Colon (tissue), 2 donors: ENCODE results near the gene HSH2D.

Experiments
- FAIRE-seq: peaks from 2 replicates; lab custom pipeline; 2012; peaks lifted over from hg19 to GRCh38; lab: Jason Lieb, UNC
- donor health status: control.
- donor health status: control.

Gene HSH2D

GRCh38 chr19:16197622-16198369 lies 54.3 kb downstream of the HSH2D start, which contains the start of gene AP1M1:
AP1M1 (plus strand) TSS chr19:16197911; CDS start chr19:16198027, 116 bp downstream.
- no peak for FAIRE-seq

- FAIRE-seq = no peak
Measured at GRCh38 chr19:16198370-16198651, 54.8 kb downstream of the HSH2D start.

GRCh38 chr19:16199275-16199932 lies 55.9 kb downstream of the HSH2D start:
- FAIRE-seq = no peak

DNA sequence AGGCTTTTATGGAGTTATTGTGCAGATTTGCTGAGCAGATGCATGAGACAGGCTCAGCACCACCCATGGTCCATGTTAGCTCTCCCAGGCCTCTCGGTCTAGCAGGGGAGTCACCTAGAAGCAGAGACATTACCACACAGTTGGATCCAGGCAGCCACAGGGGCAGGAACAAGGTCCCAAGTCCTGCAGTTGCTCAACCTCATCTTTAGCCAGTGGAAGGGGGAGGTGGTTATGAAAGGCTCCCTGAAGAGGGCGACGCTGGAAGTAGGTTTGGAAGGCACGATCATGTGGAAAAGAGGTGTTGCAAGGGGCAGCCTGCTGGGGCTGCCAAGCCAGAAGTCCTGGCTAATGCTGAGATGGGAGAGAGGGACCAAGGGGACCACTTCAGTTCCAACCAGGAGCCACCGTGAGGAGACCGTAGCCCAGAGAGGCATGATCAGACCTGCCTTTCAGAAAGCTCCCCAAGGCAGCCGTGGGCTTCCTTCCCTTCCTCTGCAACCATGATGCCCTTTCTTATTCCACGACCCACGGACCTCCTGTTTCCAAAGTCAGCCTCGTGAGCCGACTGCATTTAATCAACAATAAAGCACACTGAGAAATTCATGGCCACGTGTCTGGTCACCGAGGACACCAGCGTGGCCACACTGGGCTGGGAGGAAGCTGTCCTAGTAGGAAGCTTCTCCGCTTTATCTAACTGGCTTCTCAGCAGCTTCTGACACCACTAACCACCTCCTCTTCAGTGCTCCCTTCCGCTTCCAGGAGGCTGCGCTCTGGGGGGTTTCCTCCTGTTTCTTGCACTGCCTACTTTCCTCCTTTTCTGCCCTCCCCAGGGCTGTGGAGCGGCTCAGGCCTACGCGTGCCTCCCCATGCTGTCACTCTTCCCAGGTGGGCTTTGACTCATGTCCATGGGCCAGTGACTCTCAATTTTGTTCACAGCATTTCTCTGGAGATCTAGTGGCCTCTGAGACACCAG lies 56.8 kb downstream of the HSH2D start:
- FAIRE-seq = no peak

DNA sequence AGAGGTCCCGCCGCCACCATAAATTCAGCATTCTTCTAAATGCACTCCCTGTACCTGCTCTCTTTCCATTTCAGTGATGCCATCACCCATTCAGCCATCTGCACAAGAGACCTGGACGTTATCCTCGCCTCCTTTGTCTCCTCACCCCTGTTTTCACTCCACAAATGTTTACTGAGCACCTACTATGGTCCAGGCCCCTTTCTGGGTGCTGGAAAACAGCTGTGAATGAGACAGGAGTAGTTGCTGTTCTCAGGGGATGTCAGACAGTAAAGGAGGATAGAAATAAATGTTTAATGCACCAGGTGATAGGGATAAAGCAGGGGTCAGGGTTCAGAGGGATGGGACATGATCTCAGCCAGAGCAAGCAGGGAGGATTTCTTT lies 57.5 kb downstream of the HSH2D start:
- no peak for FAIRE-seq

DNA sequence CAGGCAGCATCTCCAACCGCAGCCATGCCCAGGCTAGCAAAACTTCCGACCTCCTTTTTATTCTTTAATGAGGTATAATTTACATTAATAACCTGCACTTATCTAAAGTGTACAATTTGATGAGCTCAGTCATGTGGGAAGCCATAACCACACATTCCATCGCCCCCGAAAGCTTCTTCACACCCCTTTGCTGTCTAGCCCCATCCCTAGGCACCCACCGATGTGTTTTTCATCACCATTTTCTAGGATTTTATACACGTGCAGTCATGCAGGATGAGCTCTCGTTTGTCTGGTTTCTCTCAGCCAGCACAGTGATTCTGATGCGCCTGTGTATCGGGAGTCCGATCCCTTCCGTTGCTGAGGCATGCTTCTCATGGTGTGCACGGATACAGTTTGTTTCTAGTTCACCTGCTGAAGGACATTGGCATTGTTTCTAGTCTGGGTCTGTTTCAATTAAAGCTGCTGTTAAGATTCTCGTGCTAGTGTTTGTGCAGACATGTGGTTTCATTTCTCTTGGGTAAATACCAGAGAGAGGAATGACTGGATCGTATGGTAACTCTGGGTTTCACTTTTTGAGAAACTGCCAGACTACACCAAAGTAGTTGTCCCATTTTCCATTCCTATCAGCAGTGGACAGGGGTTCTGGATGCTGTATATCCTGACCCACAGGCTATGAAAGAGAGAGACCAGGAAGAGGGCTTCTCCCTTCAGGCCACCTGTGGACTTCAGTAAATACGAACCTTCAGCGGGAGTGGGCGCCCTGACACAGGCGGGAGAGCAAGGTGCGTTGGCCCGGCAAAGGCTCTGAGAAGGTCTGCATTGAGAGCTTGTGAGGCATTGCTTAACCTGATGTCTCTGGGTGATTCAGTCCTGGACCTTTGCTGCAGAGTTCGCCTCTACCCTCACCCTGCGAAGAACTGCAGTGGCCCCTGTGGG lies 59.1 kb downstream of the HSH2D start:
- FAIRE-seq = no peak

- FAIRE-seq = no peak
Measured at GRCh38 chr19:16203256-16204004, 59.9 kb downstream of the HSH2D start.

DNA sequence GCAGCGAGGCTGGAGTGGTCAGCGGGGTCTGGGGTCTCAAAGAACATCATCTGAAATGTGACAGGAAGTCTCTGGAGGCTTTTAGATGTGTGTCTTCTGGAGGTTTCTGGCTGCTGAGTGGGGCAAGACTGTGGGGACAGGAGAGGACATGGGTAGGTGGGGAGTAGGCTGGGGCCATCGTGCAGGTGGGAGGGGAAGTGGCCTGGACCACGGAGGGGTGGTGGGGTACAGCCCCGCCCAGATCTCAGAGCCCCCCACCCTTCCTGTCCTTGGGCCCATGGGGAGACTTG lies 60.5 kb downstream of the HSH2D start:
- FAIRE-seq = no peak

DNA sequence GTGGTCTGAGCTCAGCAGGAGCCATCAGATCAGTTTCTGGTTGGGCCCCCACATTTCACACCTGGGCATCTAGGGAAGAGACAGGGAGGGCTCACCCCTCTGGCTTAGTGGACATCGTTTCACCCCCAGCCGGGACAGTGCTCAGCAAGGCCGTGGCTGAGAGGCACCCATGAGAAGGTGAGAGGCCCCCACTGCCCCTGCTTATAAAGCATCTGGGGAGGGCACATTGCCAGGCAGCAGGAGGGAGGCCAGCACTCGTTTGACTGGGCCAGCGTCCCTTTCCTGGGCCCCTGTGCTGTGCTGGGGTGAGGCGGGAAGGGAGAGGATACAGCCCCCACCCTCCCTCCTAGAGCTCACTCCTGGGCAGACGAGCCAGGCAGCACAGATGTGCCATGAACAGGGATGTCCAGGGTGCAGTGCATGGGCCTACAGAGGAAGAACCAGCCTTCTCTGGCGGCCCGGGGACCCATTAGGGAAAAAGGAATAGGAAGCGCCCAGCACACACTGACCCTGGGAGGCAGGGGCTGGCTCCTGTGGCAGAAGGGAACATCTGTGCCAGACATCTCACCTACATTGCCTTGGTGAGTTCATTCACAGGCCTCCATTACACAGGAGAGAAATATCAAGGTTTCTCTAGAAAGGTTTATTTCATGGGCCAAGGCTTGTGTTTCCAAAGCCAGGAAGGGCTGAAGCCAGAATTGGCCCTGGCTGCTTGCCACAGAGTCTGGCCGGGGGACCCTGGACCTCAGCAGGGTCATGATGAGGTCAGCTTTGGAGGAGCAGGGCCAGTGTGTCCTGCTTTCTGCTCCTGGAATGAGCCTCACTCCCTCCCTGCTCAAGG lies 61.9 kb downstream of the HSH2D start:
- no peak for FAIRE-seq

DNA sequence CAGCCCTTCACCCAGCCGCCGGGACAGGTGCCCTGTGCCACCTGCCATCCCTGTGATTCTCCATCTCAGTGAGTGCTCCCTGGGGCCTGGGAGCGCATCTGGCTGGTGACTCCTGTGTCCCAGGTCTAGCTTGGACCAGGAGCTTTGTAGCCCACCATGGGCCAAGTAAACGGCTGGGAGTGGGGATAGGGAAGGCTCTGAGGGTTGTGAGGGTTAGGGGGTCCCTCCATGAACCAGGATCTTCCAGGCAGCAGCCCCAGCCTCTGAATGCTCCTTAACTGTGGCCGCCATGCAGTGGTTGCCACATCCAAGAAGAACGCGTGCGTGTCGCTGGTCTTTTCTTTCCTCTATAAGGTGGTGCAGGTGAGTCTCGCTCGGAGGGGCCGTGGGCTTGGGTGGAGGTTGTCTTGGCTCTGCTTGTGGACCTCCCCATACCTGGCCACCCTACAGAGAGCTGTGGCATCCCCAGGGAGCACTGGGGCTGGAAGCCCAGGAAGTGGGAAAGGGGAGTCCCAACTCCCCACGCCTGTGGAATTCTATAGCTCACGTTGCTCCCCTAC lies 62.6 kb downstream of the HSH2D start:
- no peak for FAIRE-seq

GRCh38 chr19:16206637-16207036 lies 63.2 kb downstream of the HSH2D start:
- no peak for FAIRE-seq

DNA sequence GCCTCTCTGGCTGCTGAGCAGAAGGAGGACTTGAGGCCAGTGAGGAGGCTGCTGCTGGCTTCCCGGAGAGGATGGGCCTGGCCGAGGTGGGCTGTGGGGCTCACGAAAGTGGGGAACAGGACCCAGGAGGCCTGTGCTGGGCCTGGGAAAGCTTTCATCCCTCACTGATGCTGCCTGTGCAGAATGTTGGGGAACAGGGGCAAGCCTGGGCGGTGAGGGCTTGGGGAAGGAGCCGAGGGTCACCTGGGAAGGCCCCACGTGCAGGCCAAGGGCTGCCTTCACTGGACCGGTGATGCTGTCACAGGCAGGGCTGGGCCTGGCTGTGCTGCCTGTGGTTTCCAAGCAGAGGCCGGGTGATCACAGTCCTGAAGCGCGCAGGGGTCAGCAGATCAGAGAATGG lies 63.6 kb downstream of the HSH2D start:
- FAIRE-seq = no peak

- no peak for FAIRE-seq
Measured at GRCh38 chr19:16207490-16208025, 64.1 kb downstream of the HSH2D start.
